SU-DHL-6 (cell line): ENCODE data around the gene DEPDC4.

Experiments
- EZH2phosphoT487 ChIP-seq: fragments of 200-600 bp; sonication (generic), shearing (Covaris generic); conservative IDR thresholded peaks from 2 replicates; pipeline ENCODE4 v1.6.1; 2018; ENCODE audit warnings: mild to moderate bottlenecking, antibody characterized with exemption, low read length, moderate library complexity, mixed read lengths
- TF ChIP-seq, protein P1 (sequence below): fragments of 200-600 bp; sonication (generic); IDR thresholded peaks from one replicate; pipeline ENCODE4 v1.5.1; 2017; ENCODE audit warnings: antibody characterized with exemption, mild to moderate bottlenecking, low read length, moderate library complexity; ENCODE audit not compliant: insufficient read depth, poor library complexity, severe bottlenecking

DNA sequence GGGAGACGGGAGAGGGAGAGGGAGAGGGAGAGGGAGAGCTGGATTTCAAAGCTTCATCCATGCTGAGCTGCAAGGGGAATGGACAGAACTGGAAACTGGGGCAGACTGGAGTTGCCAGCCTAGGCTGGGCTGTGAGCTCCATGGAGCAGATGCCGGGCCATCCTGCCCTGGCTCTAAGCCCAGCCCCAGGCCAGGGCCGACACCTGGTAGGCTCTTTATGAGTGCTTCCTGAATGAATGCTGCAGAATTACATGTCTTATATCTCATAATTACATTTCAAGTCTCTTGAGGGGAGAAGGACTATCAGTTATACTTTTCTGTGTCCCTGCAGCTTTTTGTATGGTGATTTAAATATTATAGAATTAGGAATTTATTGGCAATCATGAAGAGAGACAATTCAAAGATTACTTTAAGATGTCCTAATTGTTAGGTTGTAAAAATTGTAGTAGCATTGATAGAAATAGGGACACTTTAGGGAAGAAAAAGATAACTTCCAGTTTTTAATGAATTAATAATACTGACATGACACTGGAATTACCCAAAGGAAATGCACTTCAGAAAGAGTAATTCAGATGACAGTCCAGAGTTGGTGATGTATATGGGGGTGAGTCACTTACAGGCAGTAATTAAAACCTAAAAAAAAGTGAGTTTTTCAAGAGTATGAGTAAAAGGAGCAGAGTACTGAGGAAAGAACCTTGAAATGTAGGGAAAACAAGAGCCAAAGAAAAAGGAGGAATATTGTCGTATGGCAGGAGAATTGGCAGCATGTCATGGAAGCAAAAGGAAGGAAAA is 29.1 kb upstream of the DEPDC4 start:
- TF ChIP-seq, protein P1, sequence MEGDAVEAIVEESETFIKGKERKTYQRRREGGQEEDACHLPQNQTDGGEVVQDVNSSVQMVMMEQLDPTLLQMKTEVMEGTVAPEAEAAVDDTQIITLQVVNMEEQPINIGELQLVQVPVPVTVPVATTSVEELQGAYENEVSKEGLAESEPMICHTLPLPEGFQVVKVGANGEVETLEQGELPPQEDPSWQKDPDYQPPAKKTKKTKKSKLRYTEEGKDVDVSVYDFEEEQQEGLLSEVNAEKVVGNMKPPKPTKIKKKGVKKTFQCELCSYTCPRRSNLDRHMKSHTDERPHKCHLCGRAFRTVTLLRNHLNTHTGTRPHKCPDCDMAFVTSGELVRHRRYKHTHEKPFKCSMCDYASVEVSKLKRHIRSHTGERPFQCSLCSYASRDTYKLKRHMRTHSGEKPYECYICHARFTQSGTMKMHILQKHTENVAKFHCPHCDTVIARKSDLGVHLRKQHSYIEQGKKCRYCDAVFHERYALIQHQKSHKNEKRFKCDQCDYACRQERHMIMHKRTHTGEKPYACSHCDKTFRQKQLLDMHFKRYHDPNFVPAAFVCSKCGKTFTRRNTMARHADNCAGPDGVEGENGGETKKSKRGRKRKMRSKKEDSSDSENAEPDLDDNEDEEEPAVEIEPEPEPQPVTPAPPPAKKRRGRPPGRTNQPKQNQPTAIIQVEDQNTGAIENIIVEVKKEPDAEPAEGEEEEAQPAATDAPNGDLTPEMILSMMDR, result no peak
- no peak for TF ChIP-seq EZH2phosphoT487
